ENCODE measurements around the gene PRAMEF8.
"Not testable (repeated sequence)": the region's sequence is repeated elsewhere in the genome, so short reads cannot be mapped to it uniquely, and the experiment has no call there.

GRCh38 chr1:13265124-13265523, 19.8 kb downstream of the PRAMEF8 start:
- TF ChIP-seq POLR2A (IDR thresholded peaks at IDR 0.05; ENCODE audit: low read depth, low read length); POLR2AphosphoS5 (IDR thresholded peaks at IDR 0.05; ENCODE audit: low read depth, low read length); TAF1 (IDR thresholded peaks at IDR 0.05; ENCODE audit: borderline replicate concordance, low read depth, low read length): not testable (repeated sequence)
